HUES64 (cell line): ENCODE data around the gene ADRA1B. TPM values are rescaled to one million over a fixed set of nuclear protein-coding genes. Genes with fewer than 3 reads are reported as not detected.

Experiments used
- H3K27ac ChIP-seq: 2 replicates; pipeline ENCODE4 v1.7.0; 2013; ENCODE audit warnings: low read depth, low read length, inconsistent platforms
- H3K27me3 ChIP-seq: 2 replicates; pipeline ENCODE4 v1.6.1; 2013; ENCODE audit warnings: mild to moderate bottlenecking, low read length; ENCODE audit not compliant: insufficient read depth
- H3K36me3 ChIP-seq: 2 replicates; pipeline ENCODE4 v1.6.1; 2013; ENCODE audit warnings: mild to moderate bottlenecking, low read length; ENCODE audit not compliant: insufficient read depth
- H3K4me1 ChIP-seq: 2 replicates; pipeline ENCODE4 v1.6.1; 2013; ENCODE audit warnings: mild to moderate bottlenecking, low read length, moderate library complexity; ENCODE audit not compliant: insufficient read depth
- H3K4me3 ChIP-seq: 2 replicates; pipeline ENCODE4 v1.5.1; 2013; ENCODE audit warnings: mild to moderate bottlenecking, low read length, moderate library complexity
- H3K9ac ChIP-seq: 2 replicates; pipeline ENCODE4 v1.6.1; 2013; ENCODE audit warnings: mild to moderate bottlenecking, low read depth, low read length
- H3K9me3 ChIP-seq: 2 replicates; pipeline ENCODE4 v1.6.1; 2013; ENCODE audit warnings: low read depth, low read length; ENCODE audit not compliant: insufficient read depth
- WGBS: fragments of 150-250, 120-280 bp; methylation state at CpG from one replicate; pipeline ENCODE4 v1.1.7; 2013; ENCODE audit warnings: missing lambda C conversion rate; 5-methylcytosine and 5-hydroxymethylcytosine counted together
- polyA plus RNA-seq, 2 experiments: library from polyadenylated mRNA; stranded (reverse); fragments of 50-300 nt; gene quantifications; one replicate each; pipeline ENCODE4 v1.2.3, GENCODE V29; 2013

ADRA1B gene
- polyA plus RNA-seq (2013, experiment 1 of 2) = 0.10 TPM
- 0.25 TPM for polyA plus RNA-seq (2013, experiment 2 of 2)

DNA sequence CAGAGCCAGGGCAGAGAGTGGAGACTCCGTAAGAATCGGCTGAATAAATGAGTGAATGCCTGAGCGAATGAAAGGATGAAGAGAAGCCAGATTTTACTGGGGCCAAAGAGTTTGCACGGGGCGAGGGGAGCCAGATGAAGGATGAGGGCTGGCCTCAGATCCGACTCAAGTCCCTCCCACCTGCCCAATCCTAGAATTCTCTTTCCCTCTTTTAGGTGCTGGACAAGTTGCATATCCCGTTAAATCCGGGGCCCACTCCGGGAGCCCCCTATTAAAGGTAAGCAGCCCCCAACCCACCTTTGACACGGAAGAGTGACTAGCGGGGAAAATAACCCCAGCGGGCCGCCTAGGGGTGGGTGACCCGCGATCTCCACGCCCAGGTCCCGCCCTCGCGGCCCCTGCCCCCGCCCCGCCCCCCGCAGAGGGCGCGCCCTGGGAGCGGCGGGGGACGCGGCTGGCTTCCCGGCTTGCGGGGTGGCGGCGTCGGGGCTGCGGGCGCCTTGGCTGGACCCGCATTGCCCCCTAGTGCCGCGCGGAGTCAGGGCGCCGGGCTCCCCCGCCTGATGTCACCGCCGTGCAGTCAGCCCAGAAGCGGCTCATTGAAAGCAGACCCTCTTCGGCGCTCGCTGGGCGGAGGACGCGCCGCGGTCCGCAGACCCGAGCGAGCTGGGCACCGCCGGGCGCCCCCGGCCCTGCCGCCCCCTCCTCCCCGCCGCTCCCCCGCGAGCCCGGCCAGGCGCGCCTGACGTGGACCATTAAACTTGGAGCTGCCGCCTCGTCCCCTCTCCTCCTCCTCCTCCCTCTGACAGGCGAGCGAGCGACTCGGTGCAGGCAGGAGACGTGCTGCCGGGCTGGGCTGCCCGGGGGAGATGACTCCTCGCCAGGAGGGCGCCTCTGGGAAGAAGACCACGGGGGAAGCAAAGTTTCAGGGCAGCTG is at the start of gene ADRA1B:
Gene ADRA1B, plus strand, starts transcription at position 579 of the 937 bp plus-strand sequence. CDS start 424 bp downstream, outside the sequence.
- H3K9ac ChIP-seq = no peak within 1 kb of the TSS
- H3K9me3 ChIP-seq = no peaks in the 10 kb centered on the region
- 2% methylated on average over 77 of the region's 81 CpGs for WGBS
- peaks cover 52% of the 10 kb centered on the region for H3K27me3 ChIP-seq
- H3K4me3 ChIP-seq = peak within 1 kb of the TSS; percentile 61
- H3K27ac ChIP-seq = no peak within 1 kb of the TSS
- H3K4me1 ChIP-seq = peaks cover 10% of the 10 kb centered on the region
- H3K36me3 ChIP-seq = no peaks in the 10 kb centered on the region

DNA sequence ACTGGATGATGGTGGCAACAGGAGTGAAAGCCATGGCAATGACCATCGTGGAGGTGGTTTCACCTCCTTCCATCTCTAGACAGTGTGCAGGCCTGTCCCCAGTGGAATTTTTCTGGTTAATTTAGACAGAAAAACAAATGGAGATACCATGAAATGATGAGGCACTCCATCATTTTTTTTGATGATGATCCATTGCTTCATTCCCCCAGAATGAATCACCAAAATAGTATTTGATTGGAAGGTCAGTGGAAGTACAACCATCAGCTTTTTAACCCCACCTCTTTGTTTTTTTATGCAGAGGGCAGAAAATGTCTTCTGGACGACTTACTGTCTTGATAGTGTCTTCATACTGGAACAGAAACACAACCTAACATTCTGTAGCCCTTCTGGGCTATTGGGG is 42.6 kb upstream of the ADRA1B start:
- Histone ChIP-seq H3K4me3 (no peak overlapping the region), H3K27me3 (no peaks in the 10 kb centered on the region), H3K9me3 (no peaks in the 10 kb centered on the region), H3K36me3 (no peaks in the 10 kb centered on the region), H3K9ac (no peak overlapping the region), H3K27ac (no peak overlapping the region), H3K4me1 (peaks cover under 1% of the 10 kb centered on the region; the same call in 1 of the 2 replicates)
- 96% methylated on average over 2 of the region's 2 CpGs for WGBS

DNA sequence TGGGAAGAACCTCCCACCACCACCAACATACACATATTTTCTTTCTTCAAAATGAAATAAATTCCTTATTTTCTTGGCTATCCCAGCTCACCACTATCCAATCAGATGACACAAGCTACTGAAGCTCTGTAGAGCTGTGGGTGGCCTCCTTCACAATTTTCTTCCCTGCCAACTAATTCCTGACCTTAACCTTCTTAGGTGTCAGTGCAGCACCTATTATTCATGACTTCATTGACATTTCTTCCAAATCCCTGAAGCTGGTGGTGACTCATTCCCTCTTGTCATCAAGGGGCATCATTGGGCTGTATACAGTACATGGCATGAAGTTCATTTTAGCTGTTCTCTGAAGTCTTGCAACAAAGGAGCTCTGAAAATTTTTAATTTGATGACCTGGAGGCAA is 42.0 kb upstream of the ADRA1B start:
- Histone ChIP-seq H3K27me3 (no peaks in the 10 kb centered on the region), H3K36me3 (no peaks in the 10 kb centered on the region), H3K27ac (no peak overlapping the region), H3K4me1 (peaks cover 5% of the 10 kb centered on the region; the same call in 1 of the 2 replicates), H3K9ac (no peak overlapping the region), H3K9me3 (no peaks in the 10 kb centered on the region), H3K4me3 (no peak overlapping the region)

DNA sequence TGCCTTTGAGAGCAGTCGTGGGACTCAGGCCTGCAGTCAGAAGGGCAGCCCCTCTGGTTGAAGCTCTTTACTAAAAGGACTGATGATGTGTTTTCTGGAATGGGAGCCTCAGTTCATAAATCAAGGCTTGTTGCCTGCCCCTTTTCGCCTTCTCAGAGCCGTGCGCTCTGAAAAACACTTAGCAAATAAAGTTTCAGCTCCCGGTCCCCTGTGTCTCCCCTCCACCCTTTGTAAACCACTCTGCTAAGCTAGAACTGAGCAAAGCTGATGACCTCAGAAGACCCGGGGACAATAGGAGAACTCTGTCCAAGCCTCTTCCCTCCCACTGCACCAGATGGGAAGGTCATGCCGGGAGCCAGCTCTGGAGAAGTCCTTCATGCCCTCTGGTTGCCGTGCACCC is 39.3 kb upstream of the ADRA1B start:
- no peaks in the 10 kb centered on the region for H3K27me3 ChIP-seq
- H3K4me1 ChIP-seq = peaks cover 9% of the 10 kb centered on the region; the same call in 1 of the 2 replicates
- no peaks in the 10 kb centered on the region for H3K36me3 ChIP-seq
- WGBS = 93% methylated on average over 8 of the region's 8 CpGs
- H3K9ac ChIP-seq = no peak overlapping the region
- H3K9me3 ChIP-seq = no peaks in the 10 kb centered on the region
- no peak overlapping the region for H3K4me3 ChIP-seq
- H3K27ac ChIP-seq = no peak overlapping the region

DNA sequence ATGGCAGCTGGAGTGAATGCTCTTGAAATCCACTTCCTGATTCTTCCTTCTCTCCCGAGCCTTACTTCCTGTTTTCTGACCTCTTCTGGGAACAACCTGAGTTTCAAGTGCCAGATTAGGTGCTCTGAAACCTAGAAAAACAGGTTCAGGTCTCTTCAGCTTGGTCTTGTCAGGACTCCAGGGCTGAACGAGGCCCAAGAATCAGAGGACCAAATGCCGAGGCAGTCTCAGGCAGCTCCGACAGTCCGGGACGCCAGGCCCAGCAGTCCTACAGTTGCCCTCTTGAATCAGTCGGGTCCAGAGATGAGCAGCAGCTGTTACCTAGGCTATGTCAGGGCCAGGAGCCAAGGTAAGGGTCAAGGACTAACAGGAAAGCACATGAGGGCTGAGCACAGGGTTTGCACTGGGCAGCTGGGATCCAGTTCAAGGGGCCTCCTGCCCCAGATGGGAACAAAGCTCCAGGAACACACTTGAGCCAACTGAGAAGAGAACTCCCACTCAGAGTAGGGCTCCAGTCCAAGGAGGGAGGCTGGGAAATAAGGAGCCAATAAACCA is 38.3 kb upstream of the ADRA1B start:
- Histone ChIP-seq H3K27ac (no peak overlapping the region), H3K36me3 (no peaks in the 10 kb centered on the region), H3K4me3 (no peak overlapping the region), H3K27me3 (no peaks in the 10 kb centered on the region), H3K9ac (no peak overlapping the region), H3K4me1 (peaks cover 9% of the 10 kb centered on the region; the same call in 1 of the 2 replicates), H3K9me3 (no peaks in the 10 kb centered on the region)
- WGBS = 91% methylated on average over 7 of the region's 7 CpGs

DNA sequence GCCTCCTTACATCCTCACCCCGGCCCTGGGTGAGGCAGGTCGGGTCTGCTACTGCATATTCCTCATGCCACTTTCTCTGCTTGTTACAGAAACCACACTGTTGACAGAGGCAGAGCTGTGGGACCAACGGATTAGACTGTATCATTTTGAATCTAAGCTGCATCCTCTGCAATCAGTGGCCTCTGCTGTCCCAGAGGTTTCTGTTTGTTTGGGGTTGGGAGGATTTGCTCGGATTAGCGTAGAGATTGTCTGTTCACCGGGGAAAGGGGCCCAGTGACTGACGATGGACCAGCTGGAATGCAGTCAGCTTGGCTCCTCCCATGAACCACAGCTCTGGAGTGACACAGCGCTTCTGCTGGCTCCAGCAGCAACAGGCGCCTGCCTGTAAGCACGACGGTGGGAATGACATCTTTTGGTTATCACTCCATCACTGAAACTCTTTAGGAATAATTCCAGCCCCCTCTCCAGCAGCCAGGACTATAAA is 37.3 kb upstream of the ADRA1B start:
- Histone ChIP-seq H3K9ac (peak overlapping the region; percentile 13; the same call in 1 of the 2 replicates), H3K4me1 (peaks cover 9% of the 10 kb centered on the region; the same call in 1 of the 2 replicates), H3K27me3 (no peaks in the 10 kb centered on the region), H3K36me3 (no peaks in the 10 kb centered on the region), H3K9me3 (no peaks in the 10 kb centered on the region), H3K27ac (no peak overlapping the region), H3K4me3 (no peak overlapping the region)
- 20% methylated on average over 11 of the region's 11 CpGs for WGBS

DNA sequence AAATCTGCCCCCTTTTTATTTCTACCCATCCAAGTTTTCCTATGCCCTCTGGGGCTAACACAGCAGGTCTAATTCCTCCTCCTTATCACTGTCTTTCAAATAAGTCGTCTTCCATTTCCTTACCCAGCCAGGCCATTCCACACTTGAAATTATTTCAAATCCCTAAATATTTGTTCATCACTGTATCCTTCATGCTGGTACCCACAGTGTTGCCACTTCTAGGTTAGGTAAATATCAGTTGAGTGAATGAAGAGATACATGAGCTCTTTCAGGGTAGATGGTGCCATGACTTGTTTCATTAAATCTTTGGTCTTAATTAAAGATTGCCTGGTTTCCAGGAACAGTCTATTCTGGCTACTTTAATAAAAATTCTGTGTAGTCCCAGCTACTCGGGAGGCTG is 35.6 kb upstream of the ADRA1B start:
- 88% methylated on average over 2 of the region's 2 CpGs for WGBS
- H3K9me3 ChIP-seq = no peaks in the 10 kb centered on the region
- no peak overlapping the region for H3K27ac ChIP-seq

DNA sequence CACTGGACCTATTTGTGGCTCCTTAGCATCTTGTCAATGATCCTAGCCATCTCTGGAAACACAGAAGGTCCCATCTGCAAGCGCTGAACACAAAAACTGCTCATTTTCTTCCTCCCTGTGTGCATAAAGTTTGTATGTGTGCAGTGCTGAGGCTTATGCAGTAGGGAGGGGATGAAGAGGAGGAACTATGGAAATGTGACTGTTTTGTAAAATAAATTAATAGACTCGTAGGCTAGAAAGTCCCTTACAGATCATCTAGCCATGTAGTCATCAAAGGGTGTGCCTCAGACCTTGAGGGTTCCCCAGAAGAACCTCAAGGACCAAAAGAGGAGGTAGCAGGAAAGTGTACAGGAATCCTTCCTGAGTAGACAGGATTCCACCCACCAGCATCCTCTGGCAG is 34.3 kb upstream of the ADRA1B start:
- H3K27ac ChIP-seq = no peak overlapping the region
- no peak overlapping the region for H3K4me3 ChIP-seq
- WGBS = 81% methylated on average over 2 of the region's 2 CpGs
- H3K9me3 ChIP-seq = no peaks in the 10 kb centered on the region
- H3K4me1 ChIP-seq = peaks cover 9% of the 10 kb centered on the region; the same call in 1 of the 2 replicates
- no peaks in the 10 kb centered on the region for H3K36me3 ChIP-seq
- no peaks in the 10 kb centered on the region for H3K27me3 ChIP-seq
- no peak overlapping the region for H3K9ac ChIP-seq

More for the DNA sequence above, 35.6 kb upstream of the ADRA1B start:
- H3K4me1 ChIP-seq = peaks cover 9% of the 10 kb centered on the region; the same call in 1 of the 2 replicates
- H3K27me3 ChIP-seq = no peaks in the 10 kb centered on the region
- H3K9ac ChIP-seq = no peak overlapping the region
- H3K36me3 ChIP-seq = no peaks in the 10 kb centered on the region
- no peak overlapping the region for H3K4me3 ChIP-seq

DNA sequence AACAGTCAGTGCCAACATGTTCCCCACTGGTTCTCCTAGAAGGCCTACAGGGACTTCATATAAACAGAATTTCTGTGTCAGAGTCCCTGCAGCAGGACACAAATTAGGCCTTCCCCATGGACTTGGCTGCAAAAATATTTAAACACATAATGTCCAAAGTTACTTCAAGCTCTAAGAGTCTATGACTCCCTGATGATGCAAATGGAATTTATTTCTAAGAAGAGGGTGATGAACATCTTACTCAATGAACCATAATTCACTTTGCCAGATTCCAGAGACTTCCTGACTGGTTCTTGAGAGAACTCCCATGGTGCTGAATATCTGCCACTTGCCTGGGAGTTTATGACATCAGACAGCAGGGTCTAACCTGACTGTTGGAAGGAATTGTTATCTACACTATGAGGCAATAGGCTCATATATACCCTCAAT is 32.7 kb upstream of the ADRA1B start:
- H3K27me3 ChIP-seq = no peaks in the 10 kb centered on the region
- H3K9me3 ChIP-seq = no peaks in the 10 kb centered on the region
- H3K27ac ChIP-seq = no peak overlapping the region
- H3K9ac ChIP-seq = no peak overlapping the region
- no peak overlapping the region for H3K4me3 ChIP-seq
- H3K4me1 ChIP-seq = peaks cover 9% of the 10 kb centered on the region; the same call in 1 of the 2 replicates
- no peaks in the 10 kb centered on the region for H3K36me3 ChIP-seq

DNA sequence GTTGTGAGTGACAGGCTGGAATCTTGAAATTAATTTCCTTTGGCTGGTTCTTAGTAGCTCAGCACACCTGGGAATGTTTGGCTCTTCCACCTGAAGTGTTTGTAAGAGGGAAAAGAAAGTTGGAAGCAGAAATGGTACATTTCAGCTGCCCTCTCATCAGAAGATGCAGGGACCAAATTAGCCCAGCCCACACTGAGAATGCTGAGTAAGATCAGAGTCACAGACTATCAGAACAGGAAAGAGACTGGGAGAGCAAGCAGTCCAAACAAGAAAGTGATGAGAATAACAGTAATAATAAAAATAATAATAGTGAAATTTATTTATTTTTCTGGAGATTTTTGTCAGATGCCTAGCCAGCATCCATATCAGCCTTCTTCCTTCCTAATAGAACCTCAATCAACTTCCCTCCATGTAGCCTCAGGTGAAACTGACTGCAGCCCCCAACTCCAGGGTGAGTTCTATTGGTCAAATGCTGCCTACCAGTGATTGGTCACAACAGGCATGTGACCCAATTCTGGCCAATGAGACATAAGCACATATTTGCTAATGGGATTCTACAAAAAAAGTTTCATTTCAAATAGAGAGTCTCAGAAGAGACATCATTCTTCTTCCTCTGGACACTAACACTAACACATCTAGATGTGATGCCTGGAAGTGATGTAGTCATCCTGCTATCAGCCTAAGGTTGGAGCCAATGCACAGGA is 31.2 kb upstream of the ADRA1B start:
- Histone ChIP-seq H3K9me3 (no peaks in the 10 kb centered on the region), H3K27me3 (no peaks in the 10 kb centered on the region), H3K36me3 (no peaks in the 10 kb centered on the region), H3K9ac (no peak overlapping the region), H3K4me3 (no peak overlapping the region), H3K4me1 (no peaks in the 10 kb centered on the region), H3K27ac (no peak overlapping the region)

DNA sequence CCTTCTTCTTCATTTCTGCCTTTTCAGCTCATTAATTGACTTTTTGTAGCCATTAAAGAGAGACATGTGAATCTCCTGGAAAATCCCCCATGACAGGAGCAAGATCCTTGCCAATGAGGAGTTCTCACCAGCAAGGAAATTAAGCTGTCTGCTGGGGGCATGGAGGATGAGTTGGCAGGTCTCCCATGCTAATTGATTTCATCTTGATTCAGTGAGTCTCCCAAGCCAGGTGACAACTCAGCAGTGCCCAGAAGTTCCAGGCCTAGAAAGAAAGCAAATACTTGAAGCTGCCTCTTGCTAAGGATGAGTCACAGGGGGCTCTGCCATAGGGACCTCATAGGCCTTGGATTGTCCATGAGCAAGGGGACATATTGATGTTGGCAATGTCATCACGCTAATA is 30.0 kb upstream of the ADRA1B start:
- H3K9me3 ChIP-seq = no peaks in the 10 kb centered on the region
- WGBS = 78% methylated on average over 1 of the region's 1 CpG
- no peaks in the 10 kb centered on the region for H3K27me3 ChIP-seq
- H3K36me3 ChIP-seq = no peaks in the 10 kb centered on the region
- no peak overlapping the region for H3K27ac ChIP-seq
- no peak overlapping the region for H3K4me3 ChIP-seq
- no peak overlapping the region for H3K9ac ChIP-seq
- H3K4me1 ChIP-seq = no peaks in the 10 kb centered on the region
